ENCODE measurements around the gene HK2.

The HK2 gene

DNA sequence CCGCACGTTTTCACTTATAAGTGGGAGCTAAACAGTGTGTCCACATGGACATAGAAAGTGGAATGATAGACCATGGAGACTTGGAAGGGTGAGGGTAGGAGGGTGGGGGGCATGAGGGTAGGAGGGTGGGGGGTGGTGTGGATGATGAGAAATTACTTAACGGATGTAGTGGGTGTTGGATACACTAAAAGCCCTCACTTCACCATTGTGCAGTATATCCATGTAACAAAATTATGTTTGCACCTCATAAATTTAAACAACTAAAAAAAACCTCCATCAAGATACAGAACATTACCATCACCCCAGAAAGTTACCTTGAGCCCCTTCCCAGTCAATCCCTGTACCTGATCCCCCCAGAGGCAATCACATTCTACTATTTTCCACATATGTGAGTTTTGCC, 26.2 kb downstream of the HK2 start:
- DNase-seq, result no peak

DNA sequence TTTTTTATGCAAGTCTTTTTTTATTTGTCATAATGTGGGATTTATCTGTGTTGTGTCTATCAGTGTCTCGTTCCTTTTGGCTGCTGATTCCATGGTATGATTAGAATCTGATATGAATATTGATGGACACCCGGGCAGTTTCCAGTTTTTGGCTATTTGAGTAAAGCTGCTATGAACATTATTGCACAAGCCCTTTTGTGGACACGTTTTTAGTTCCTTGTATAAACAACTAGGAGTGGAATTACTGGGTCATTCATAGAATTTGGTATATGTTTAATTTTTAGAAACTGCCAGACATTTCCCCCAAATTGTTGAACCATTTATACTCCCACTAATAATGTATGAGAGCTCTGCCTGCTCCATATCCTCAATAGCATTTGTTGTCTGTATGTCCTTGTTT, 26.6 kb downstream of the HK2 start:
- DNase-seq, result no peak

DNA sequence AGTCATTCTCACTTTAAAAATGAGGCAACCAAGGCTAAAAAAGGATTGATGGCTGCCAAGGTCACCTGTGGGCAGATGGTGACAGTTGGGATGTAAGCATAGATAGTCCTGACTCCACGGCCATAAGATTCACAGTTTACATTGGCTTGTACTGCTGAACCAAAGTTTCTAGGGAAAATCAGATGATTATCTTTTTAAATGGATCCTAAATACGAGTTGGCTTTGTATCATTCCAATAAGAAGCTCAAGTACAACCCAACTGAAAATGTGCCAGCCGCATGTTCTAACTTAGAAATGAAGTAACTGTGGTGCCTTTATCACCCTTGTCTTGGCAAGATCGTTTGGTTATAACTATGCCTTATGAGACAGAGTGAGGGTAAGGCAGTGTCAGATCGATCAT, 27.6 kb downstream of the HK2 start:
- DNase-seq, result no peak

GRCh38 chr2:74862020-74862964, 28.4 kb downstream of the HK2 start:
- no peak for DNase-seq

DNA sequence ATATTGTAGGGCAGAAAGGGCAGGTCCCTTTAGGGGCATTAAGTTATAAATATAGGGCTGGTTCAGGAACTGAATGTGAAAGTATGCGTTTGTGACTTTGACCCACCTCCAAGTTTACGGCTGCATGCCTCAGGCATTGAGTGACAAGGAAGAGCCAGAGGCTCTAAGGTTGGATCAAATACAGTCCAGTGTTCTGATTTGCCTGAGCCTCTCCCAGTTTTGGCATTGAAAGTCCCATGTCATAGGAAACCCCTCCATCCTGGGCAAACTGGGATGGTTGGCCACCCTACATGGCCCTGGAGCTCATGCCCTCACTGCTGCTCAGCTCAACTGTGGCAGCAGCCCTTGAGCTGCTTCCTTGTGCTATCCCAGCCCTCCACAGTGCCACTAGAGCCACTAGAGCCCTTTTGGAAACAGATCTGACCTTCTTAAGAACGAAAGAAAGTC, 29.9 kb downstream of the HK2 start:
- DNase-seq, result no peak

- DNase-seq, result peak; percentile 63
Measured at GRCh38 chr2:74864728-74865722, 31.1 kb downstream of the HK2 start.

DNA sequence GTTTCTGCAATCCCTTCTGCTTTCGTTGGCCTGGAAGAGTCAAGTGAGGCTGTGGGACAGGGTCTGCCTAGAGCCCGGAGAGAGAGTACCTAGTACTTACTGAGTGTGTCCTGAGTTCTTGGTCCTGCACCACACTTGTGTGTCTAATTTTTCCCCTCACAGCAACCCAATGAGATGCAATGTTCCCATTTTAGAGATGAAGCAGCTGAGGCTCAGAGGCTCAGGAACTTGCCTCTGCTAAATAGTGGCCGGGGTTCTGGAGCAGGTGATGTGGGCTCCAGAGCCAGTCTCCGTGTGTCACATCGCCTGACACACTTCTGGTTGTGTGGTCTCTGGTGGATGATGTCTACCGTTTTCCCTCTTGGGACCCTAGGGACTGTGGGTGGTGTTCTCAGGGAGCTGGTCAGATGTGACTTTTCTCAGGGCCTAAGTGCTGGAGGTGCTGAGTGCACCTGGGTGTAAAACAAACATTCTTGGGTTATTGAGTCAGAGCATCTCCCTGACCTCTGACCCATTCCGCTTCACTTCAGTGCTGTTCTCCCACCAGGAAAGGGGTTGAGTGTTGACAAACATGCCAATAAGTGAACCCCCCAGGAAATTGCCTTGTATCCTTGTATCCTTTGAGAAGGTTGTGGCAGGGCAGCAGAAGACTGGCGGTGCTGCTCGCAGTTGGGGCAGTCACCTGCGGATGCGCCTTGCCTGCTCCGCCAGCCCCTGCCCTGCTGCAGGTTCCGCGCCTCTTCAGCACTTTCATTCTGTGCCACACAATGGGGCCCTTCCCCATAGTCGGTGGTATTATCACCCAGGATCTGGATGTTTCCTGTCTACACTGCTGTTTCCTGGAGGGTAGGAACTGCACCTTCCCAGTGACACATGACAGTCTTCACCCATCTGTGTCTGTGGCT, 32.1 kb downstream of the HK2 start:
- no peak for DNase-seq

GRCh38 chr2:74867841-74868658, 34.1 kb downstream of the HK2 start:
- DNase-seq, result peak; percentile 52

DNA sequence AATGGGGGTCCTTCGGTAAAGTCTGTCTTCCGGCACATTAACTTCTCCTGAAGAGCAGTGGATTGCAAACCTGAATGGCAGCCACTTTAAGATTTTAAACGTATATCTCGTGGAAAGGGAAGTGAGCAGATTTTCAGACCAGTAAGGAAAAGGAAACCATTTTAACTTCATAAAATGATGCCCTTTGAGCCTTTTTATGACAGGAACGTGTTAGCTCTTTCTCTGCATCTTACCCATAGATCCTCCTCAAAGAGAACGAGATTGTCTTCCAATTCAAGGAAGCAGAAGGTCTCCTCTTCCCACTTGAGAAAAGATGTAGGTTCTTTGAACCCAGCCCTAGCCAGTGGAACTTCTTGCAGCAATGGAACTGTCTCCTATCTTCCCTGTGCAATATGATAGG, 35.6 kb downstream of the HK2 start:
- DNase-seq, result no peak

DNA sequence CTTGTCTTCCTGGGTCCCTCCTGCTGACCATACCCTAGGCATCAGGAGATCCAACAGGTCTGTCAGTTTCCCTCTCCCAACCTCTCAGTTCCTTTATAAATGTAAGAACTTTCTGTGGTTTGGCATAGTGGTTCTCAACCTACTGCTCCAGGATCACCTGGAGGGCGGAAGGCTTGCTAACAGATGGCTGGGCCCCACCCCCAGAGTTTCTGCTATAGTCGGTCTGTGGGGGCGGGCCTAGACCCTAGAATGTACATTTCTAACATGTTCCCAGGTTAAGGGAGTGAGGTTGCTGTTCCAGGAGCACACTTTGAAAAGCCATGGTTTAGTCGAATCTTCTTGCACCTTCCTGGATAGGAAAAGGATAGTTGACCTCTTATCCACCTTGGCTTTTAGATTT, 37.0 kb downstream of the HK2 start:
- no peak for DNase-seq

DNA sequence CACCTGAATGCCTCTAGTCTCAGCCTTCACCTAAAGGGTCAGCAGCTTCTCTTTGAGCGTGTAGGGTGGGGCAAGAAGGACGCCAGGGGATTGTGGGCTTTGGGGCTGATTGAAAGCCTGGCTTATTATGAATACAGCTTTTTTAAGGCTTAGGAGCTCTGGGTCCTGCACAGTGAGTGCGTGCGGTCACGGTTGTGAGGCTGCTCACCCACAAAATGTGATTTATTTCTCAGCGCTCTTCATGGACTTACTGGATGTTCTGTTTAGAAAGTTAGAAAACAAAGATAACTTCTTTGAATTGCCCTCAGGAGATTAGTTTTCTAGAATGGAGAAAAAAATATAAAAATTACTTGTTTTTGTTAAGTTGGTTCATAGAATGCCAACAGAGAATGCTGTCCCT, 37.5 kb downstream of the HK2 start:
- no peak for DNase-seq

DNA sequence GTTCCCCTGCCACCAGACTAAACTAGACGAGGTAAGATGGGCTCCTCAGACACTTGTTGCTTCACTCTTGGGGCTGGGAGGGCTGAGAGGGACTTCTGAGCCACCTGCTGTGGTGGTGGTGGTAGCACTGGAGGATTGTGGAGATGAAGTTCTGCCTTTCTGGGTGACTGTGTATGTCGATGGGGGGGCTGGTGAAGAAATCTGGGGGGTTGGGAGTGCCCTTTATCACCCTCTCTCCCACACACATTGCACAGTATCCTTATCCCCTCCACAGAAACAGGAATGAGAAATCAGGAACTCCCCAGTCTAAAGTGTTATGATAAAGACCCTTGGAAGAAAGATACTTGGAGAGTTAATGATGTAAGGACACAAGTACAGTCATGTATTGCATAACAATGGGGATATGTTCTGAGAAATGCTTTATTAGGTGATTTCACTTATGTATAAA, 38.5 kb downstream of the HK2 start:
- DNase-seq, result no peak

DNA sequence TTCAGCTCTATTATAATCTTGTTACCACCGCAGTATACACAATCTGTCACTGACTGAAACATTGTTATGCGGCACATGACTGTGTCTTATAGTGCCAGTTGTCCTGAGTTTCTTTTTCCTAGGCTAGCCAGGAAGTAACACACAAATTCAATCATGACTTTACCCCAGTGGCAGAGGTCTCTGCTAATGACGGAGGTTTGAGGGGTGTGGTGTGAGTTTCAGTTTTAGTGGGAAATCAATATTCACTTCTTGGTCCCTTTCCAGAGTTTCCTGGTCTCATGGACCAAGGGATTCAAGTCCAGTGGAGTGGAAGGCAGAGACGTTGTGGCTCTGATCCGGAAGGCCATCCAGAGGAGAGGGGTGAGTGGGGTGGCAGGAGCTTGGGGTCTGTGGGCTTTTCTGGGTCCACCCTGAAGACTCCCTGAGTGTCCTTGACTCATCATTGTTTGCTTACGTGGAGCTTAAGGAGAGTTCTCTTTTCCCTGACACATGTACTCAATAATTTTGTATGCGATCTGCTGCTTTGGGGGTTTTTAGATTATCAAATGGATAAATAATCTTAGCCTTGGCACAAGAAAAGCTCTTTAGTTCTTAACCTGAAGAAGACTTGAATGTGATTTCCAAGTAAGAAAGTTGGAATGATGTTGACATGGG, 39.2 kb downstream of the HK2 start:
- no peak for DNase-seq

DNA sequence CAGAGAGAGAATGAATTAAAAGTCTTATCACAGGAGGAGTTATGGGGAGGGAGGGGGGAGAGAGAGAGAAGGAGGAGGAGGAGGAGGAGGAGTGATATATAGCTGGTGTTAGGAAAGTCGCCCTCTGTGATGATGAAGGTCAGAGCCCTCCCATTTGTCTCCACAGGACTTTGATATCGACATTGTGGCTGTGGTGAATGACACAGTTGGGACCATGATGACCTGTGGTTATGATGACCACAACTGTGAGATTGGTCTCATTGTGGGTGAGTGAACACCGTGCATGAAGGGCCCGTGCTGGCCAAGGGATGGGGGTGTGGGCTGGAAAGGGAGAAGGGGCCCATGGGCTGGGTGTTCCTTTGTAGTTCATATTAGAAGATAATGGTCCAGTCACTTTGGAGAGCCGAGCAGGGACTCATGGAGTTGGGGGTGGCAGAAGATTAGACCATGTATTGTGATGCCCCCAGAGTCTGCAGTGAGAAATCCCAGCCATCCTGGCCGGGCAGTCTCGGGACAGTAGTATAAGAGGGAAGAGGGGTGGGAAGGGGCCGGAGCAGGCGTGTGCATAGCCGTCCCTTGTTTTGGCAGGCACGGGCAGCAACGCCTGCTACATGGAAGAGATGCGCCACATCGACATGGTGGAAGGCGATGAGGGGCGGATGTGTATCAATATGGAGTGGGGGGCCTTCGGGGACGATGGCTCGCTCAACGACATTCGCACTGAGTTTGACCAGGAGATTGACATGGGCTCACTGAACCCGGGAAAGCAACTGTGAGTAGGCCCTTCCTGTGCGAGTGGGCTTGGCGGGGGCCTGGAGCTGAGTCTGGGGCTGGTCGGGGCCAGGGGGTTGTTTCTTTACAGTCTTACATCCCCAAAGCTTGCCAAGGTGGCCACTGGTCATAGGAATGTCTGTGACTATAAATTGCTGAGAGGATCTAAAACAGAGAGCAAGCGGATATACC, 40.0 kb downstream of the HK2 start:
- no peak for DNase-seq

GRCh38 chr2:74876081-74876886, 42.4 kb downstream of the HK2 start:
- peak; percentile 51 for DNase-seq

DNA sequence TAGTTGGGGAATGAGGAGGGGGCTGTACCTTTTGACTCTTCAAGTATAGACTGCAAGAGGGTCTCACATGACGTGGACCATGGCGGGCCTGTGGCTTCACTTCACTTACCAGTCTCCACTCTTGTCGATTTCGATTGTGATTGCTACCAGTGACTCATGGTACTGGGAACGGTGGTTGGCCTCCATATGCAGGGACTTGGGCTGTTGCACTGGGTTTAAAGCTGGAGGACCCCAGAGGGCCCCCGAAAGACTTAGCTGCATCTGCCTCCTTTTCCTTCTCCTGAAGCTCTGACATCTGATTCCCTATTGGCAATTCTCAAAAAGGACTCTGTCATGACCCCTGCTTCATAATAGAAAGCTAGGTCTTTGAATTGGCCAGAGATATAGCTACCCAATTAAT, 43.4 kb downstream of the HK2 start:
- DNase-seq, result no peak

DNA sequence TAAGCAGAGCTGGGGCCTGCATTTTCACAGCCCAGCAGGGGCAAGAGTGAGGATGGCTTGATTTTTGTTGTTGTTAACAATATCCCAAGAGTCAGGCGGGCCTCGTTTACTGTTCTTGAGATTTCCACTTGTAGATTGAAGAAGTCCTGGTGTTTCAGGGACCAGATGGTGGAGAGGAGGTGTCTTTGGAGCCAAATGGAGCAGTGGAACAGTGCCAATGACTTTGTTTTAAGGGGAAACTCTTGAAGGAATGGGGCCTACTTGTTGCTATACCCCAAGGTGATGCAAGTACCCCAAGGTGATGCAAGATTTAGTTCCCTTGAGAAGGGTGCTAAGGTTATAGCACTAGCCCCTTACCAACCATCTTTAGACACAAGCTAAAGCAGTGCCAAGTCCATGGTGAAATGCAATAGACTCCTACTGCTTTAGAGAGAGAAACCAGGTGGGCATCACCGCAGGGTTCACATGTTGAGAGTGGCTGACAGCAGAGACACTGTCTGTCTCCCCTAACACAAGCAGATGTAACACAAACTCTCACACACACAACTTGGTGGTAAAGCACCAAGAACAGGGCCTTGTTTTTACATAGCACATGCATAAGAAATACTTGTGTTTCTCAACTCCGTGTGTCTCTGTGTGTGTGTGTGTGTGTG, 44.0 kb downstream of the HK2 start:
- DNase-seq, result no peak

GRCh38 chr2:74878551-74878950, 44.6 kb downstream of the HK2 start:
- DNase-seq, result no peak

Data from fibroblast of skin of right biceps (primary cell).